RWPE2 (cell line): ENCODE results near the gene PRR18.

Experiments
- ATAC-seq: fragments of 200-7000 bp; cut with Tn5 transposase; 3 replicates; pipeline ENCODE4 v1.9.1; 2021; ENCODE audit warnings: low read depth
- DNase-seq: peaks from one replicate; pipeline ENCODE4 v3.0.0-alpha.2; 2020; ENCODE audit warnings: low spot score
- H3K27ac ChIP-seq: fragments of 450-650 bp; 2 replicates; pipeline ENCODE4 v1.5.1; 2017; ENCODE audit warnings: mild to moderate bottlenecking; ENCODE audit not compliant: poor library complexity, severe bottlenecking
- H3K27me3 ChIP-seq: fragments of 250-450 bp; sonication (Bioruptor Pico); 2 replicates; pipeline ENCODE4 v1.5.1; 2021; ENCODE audit warnings: mild to moderate bottlenecking, moderate library complexity; ENCODE audit not compliant: insufficient read depth, poor library complexity, severe bottlenecking
- H3K36me3 ChIP-seq: fragments of 250-450 bp; sonication (Bioruptor Pico); 2 replicates; pipeline ENCODE4 v1.5.1; 2020; ENCODE audit warnings: low read depth, mild to moderate bottlenecking, moderate library complexity
- H3K4me1 ChIP-seq: fragments of 250-450 bp; sonication (Bioruptor Pico); 2 replicates; pipeline ENCODE4 v1.5.1; 2021; ENCODE audit warnings: mild to moderate bottlenecking, moderate library complexity; ENCODE audit not compliant: insufficient read depth, poor library complexity, severe bottlenecking
- H3K4me3 ChIP-seq: fragments of 250-450 bp; sonication (Bioruptor Pico); 2 replicates; pipeline ENCODE4 v1.5.1; 2021; ENCODE audit warnings: mild to moderate bottlenecking, moderate library complexity; ENCODE audit not compliant: severe bottlenecking
- H3K9me3 ChIP-seq: fragments of 250-450 bp; sonication (Bioruptor Pico); 2 replicates; pipeline ENCODE4 v1.5.1; 2021; ENCODE audit warnings: mild to moderate bottlenecking, moderate library complexity; ENCODE audit not compliant: severe bottlenecking
- TF ChIP-seq, protein P1 (sequence below): fragments of 450-650 bp; IDR thresholded peaks from one replicate; pipeline ENCODE4 v1.5.1; 2017; ENCODE audit warnings: mild to moderate bottlenecking, moderate library complexity; ENCODE audit not compliant: poor library complexity, severe bottlenecking

PRR18 gene

DNA sequence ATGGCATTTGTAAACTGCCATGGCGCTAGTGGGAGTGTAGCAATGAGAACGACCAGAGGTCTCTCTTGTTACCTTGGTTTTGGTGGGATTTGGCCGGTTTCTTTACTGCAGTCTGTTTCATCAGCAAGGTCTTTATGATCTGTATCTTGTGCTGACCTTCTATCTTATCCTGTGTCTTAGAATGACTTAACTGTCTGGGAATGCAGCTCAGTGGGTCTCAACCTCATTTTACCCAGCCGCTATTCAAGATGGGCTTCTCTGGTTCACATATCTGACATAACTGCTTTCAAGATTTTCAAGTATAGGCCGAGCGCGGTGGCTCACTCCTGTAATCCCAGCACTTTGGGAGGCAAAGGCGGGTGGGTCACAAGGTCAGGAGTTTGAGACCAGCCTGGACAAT is 36.0 kb upstream of the PRR18 start:
- Histone ChIP-seq H3K27me3 (no peaks in the 10 kb centered on the region), H3K4me3 (no peak overlapping the region), H3K4me1 (peaks cover 5% of the 10 kb centered on the region), H3K36me3 (peaks cover 5% of the 10 kb centered on the region), H3K9me3 (no peaks in the 10 kb centered on the region), H3K27ac (no peak overlapping the region)
- TF ChIP-seq, protein P1, sequence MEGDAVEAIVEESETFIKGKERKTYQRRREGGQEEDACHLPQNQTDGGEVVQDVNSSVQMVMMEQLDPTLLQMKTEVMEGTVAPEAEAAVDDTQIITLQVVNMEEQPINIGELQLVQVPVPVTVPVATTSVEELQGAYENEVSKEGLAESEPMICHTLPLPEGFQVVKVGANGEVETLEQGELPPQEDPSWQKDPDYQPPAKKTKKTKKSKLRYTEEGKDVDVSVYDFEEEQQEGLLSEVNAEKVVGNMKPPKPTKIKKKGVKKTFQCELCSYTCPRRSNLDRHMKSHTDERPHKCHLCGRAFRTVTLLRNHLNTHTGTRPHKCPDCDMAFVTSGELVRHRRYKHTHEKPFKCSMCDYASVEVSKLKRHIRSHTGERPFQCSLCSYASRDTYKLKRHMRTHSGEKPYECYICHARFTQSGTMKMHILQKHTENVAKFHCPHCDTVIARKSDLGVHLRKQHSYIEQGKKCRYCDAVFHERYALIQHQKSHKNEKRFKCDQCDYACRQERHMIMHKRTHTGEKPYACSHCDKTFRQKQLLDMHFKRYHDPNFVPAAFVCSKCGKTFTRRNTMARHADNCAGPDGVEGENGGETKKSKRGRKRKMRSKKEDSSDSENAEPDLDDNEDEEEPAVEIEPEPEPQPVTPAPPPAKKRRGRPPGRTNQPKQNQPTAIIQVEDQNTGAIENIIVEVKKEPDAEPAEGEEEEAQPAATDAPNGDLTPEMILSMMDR = no peak
- DNase-seq (no peak), ATAC-seq (no peak)

DNA sequence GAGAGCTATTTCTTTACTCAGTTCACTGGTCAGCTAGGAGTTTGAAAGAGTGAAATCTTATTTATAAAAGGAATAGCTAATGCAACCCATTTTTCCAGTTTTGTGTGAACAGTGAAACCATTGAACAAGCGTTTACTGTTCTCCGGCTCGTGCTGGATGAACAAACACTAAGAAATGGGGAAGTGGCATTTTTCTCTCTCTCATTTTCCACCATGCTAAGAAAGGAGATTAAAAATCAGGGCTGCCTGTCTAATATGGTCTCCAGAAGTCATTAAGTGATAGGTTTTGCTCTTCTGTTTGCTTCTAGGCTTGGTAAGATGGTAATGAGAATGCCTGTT is 34.9 kb upstream of the PRR18 start:
- Histone ChIP-seq H3K27ac (no peak overlapping the region), H3K4me3 (peak overlapping the region; percentile 68)

DNA sequence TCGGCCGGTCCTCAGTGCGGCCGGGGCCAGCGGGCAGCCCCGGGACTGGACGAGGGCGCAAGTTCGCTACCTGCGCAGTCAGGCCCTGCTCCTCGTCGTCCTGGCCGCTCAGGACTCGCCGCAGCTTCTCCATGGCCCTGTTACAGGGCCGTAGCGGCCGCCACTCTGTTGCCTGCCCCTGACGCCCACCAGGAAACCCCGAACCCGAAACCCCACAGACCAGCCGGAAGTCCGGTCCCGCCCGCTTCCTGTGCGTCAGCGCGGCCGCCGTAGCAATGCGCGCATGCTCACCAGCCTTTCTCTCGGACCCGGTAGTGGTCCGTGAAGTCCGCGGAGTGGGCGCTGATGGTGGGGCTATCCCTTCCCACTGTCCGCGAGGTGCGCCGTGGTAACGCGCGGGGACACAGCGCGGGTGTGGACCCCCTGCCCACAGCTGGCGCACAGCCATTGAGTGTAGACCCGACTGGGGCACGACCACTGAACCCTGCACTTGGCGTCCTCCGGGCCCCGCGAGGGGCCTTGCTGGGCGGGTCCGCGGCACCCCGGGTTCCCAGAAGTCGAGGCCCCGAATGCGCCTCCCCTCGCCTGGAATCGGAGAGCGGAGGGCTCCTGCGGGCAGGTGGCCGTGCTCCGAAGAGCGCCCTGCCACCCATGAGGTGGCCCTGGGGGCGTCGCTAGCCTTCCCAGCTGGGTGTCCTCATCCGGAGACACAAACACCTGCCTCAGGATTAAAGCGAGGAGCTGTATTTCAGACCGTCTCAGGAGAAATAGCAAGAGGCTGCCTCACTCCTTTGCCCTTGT is 34.4 kb upstream of the PRR18 start, which contains the start of gene SFT2D1:
TSS of gene SFT2D1 (minus strand) at position 197 of the 801 bp plus-strand sequence. CDS start at position 133, 64 bp downstream.
- H3K27me3 ChIP-seq = no peaks in the 10 kb centered on the region
- peak within 1 kb of the TSS; percentile 68 for H3K4me3 ChIP-seq
- H3K4me1 ChIP-seq = peaks cover 5% of the 10 kb centered on the region
- H3K36me3 ChIP-seq = peaks cover 12% of the 10 kb centered on the region
- TF ChIP-seq, protein P1 = no peak
- H3K9me3 ChIP-seq = no peaks in the 10 kb centered on the region
- peak within 1 kb of the TSS; percentile 58 for H3K27ac ChIP-seq
- DNase-seq (peak; percentile 77), ATAC-seq (peak; percentile 90)

More for the DNA sequence above, 34.9 kb upstream of the PRR18 start:
- Histone ChIP-seq H3K4me1 (peaks cover 5% of the 10 kb centered on the region), H3K36me3 (peaks cover 7% of the 10 kb centered on the region), H3K9me3 (no peaks in the 10 kb centered on the region), H3K27me3 (no peaks in the 10 kb centered on the region)
- ATAC-seq = no peak
- DNase-seq = no peak
- TF ChIP-seq, protein P1 = no peak

DNA sequence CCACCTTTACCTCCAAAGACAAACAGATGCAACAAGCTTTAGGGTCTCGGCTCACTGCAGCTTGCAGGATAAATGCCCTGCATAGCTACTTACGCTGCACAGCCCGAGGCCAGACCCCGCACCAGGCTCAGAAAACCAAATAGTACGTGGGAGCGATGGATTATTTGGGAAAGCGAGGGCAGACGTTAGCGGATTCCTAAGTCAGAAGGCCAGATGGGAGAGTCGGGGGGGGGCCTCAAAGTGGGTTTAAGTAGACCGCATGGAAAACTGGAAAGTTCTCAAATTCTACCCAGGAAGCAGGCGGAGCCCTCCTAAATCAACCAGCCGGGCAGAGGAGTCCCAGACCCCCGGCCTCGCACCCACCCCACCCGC is 33.8 kb upstream of the PRR18 start:
- ATAC-seq = 0 out of 3 replicates have a peak, but pooled peaks have one; percentile 6
- Histone ChIP-seq H3K4me1 (peaks cover 5% of the 10 kb centered on the region), H3K4me3 (peak overlapping the region; percentile 68), H3K36me3 (peaks cover 18% of the 10 kb centered on the region), H3K27me3 (no peaks in the 10 kb centered on the region), H3K27ac (peak overlapping the region; percentile 58), H3K9me3 (no peaks in the 10 kb centered on the region)
- DNase-seq = no peak
- TF ChIP-seq, protein P1 = no peak

DNA sequence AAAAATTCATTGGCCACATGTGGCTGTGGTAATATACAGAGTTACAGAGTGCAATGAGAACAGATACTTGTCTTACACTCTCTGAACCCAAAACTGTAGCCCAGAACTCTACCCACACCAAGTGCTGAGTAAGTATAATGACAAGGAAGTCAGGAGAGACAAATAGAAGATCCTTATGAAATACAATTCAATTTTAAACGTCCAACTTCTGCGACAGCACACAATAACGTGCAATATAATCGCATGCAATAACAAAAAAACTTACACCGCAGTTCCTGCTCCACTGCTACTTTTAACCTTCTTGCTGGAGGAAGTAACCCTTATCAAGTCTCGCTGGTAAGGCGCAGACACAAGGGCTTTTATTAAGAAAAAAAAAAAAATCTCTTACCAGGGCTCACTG is 33.3 kb upstream of the PRR18 start:
- H3K4me3 ChIP-seq = peak overlapping the region; percentile 68
- no peak for ATAC-seq
- TF ChIP-seq, protein P1 = no peak
- H3K27me3 ChIP-seq = no peaks in the 10 kb centered on the region
- peak overlapping the region; percentile 58 for H3K27ac ChIP-seq
- H3K36me3 ChIP-seq = peaks cover 20% of the 10 kb centered on the region
- no peak for DNase-seq
- peaks cover 5% of the 10 kb centered on the region for H3K4me1 ChIP-seq
- H3K9me3 ChIP-seq = no peaks in the 10 kb centered on the region
